Activated T-helper 1 cell treated with Interleukin-2 at 50 U/mL for 16 hours (primary cell): ENCODE data around the gene SUDS3.
"Not testable (repeated sequence)": the region's sequence is repeated elsewhere in the genome, so short reads cannot be mapped to it uniquely, and the experiment has no call there.

ENCODE experiments used
- DNase-seq: peaks from one replicate; pipeline ENCODE4 v3.0.0-alpha.2; 2020; ENCODE audit warnings: low read depth

Gene SUDS3

DNA sequence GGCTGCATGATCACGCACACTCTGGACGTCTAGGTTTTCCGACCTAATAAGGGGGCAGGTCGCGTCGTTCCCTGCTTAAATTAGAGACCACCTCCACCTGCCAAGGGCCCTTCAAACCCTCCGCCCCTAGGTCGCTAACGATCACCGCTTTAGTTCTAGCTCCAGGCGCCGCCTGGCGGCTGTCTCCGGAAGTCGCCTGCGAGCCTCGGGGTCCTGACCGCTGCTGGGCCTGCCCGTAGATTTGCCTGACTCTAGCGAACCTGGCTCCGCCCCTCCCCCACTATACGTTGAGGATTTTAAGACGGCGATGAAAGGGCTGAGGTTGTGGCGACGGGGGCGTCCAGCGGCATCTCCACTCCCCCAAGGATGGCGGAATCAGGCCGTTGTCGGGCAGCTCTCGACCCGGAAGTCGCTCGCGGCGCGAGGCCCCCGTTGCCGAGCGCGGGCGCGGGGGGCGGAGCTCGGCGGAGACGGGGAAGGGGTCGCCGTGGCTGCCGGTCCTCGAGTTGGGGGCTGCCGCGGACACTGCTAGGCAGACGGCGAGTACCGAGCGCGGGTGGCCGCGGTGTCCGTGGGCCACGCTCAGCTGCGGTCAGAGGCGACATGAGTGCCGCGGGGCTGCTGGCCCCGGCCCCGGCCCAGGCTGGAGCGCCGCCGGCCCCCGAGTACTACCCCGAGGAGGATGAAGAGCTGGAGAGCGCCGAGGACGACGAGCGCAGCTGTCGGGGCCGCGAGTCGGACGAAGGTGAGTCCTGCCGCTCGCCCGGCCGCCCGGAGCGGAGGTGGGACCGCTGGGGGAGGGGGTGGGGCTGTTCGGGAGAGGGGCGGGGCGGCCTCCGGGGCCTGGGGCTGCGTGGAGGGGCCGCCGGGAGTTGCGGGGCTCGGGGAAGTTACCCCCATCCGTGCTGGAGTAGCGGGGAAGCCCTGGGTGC, at the start of gene SUDS3:
TSS of gene SUDS3 (plus strand) at position 467 of the 932 bp plus-strand sequence. CDS start at position 604, 137 bp downstream.
- DNase-seq, result peak; percentile 89

- DNase-seq, result no peak
Observed at GRCh38 chr12:118326991-118327390, 49.4 kb upstream of the SUDS3 start.

DNA sequence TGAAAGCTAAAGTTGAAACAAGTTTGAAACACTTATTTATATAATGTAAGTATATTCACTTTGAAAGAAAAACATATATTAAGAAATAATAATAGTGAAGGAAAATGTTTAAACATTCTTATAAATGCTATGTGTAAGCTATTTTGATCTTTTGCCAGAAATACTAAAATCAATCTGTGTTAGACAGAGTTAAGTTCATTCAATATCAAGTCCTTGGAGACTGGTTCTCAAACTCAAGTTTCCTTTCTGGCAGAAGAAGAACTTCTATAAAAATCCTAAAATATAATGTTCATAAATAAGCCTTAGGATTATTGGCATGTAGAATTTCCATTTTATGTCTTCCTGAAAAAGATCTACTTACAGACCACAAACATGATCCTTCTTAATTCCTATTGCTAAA, 49.0 kb upstream of the SUDS3 start:
- no peak for DNase-seq

DNA sequence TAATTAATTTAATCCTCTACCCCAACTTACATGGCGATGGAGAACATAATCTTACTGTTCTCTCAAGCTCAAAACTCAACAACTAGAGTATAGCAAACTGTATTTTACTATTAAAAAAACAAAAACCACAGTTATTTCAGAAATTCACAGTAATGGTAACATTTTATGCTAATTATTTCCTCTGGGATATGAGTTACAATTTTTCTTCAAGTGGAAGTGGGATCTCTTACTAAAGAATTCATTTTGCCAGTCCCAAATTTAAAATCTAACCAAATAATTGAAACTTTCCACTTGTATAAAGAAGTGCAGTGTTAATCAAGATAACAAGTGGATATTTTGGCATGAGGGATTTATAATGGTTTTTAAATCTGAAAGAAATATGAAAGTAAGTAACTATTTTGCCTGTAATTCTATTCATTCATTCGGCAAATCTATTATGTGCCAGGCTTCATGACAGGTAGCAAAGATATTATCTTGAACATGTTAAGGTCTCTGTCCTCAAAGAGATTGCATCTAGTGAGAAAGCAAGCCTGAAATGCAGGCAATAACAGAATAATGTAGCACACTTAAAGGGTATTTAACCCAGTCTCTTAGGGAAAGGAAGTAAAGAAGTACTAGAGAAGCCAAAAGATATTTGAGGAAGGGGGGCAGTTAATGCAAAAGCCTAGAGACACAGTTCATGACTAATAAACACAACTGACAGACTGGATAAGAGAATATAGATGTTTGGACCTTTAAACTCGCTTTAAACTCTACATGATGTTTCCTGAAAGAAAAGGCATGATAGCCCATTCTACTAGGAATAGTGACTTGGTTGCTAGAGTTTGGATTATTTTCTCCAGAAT, 47.6 kb upstream of the SUDS3 start:
- DNase-seq, result no peak

DNA sequence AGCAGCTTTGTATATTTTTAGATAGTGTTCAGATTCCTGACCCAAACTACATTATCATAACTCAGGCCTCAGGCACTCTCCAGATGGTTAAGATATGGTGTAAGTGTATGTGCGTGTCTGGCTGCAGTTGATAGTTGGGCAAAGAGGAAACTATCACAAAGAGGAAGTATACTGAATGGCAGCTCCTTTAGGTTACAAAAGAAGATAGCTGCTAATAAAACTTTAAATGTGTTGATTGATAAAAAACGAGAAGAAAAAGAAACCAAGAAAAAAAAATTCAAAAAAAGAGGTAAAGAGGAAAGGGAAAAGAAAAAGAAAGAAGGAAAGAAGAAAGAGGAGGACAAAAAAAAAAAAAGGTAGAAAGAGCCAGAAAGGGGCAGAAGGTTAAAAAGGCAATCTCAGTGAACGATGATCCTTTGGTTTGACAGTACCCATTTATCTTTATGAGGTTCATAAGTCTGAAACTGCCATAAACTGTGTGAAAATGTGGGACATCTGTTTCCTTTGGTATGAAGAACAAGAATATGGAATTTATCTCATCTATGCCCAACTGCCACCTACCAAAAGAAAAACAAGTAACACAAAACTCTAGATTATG, 45.8 kb upstream of the SUDS3 start:
- no peak for DNase-seq

DNA sequence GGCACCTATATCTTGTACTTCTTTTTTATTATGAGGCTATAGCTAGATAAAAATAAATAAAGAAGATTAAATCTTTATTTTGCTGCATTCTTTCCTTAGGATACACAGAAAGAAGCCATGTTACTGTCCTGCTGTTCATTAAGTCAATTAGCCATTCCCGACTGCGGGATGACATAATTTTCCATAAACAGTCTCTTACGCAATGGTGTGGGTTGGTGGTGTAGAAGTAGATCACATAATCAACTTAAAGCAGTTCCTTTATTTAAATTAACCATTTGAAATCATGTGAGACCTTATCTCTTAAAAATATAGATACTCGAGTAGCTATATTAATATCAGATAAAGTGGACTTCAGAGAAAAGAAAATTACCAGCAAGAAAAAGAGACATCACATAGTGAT, 43.8 kb upstream of the SUDS3 start:
- no peak for DNase-seq

- DNase-seq, result no peak
Observed at GRCh38 chr12:118334241-118334640, 42.1 kb upstream of the SUDS3 start.

GRCh38 chr12:118334939-118335567, 41.3 kb upstream of the SUDS3 start:
- no peak for DNase-seq

- no peak for DNase-seq
Observed at GRCh38 chr12:118336123-118336522, 40.2 kb upstream of the SUDS3 start.

GRCh38 chr12:118337194-118337838, 39.0 kb upstream of the SUDS3 start:
- no peak for DNase-seq

DNA sequence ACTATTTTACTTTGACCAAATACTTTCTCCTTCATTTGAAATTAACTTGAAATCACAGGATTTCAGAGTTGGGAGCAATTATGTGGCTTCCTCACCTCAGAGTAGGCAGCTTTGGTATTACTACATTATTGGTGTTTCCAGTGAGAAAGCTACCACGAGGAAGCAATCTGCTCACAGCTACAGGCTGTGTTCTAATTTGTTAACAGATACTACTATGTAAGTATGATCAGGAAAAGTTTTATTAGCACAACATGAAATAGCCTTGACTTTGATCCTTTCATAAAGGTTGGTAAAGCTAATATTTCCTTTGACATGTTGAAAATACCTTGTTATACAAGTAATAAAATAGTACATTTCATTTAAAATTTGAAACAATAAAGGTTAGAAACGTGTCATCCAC, 34.3 kb upstream of the SUDS3 start:
- no peak for DNase-seq

DNA sequence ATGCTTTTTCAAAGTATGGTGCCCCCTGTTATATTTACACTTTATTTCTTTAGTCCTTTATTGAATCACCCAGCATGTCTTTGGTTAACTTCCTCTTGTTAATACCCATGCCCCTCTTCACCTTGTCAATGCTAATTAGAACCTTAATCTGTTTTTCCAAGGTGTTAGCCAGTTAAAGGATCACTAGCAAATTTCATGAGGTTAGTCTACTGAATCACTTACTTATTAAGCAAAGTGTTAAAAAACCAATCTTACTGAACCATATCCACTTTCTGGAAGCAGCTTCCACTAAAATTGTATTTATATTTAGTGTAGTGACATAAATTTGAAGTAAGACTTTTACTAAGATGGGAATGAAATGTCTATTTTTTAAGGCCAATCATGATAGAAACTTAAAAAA, 31.5 kb upstream of the SUDS3 start:
- no peak for DNase-seq

GRCh38 chr12:118345355-118345754, 31.0 kb upstream of the SUDS3 start:
- DNase-seq, result no peak

- DNase-seq, result no peak
Observed at GRCh38 chr12:118346895-118347294, 29.5 kb upstream of the SUDS3 start.

DNA sequence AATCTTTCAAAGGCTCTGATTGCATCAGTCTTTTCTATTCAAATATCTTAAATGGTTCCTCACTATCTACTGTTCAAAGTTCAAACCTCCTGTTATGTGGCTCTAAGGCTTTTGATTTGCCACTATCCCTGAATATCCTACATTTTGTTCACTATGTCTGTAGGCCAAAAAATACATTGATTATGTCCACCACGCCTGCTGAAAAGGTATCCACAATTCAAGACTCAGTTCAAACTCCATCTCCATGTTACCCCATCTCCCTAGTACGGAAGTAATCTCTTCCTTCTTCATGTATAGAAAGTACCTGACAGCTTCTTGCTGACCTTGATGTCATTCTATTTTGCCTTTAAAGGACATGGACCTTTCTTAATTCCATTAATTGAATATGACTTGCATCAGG, 28.4 kb upstream of the SUDS3 start:
- no peak for DNase-seq

GRCh38 chr12:118350908-118351559, 25.3 kb upstream of the SUDS3 start:
- no peak for DNase-seq

GRCh38 chr12:118353721-118354120, 22.6 kb upstream of the SUDS3 start:
- no peak for DNase-seq

- DNase-seq, result not testable (repeated sequence)
Observed at GRCh38 chr12:118354503-118354902, 21.9 kb upstream of the SUDS3 start.

DNA sequence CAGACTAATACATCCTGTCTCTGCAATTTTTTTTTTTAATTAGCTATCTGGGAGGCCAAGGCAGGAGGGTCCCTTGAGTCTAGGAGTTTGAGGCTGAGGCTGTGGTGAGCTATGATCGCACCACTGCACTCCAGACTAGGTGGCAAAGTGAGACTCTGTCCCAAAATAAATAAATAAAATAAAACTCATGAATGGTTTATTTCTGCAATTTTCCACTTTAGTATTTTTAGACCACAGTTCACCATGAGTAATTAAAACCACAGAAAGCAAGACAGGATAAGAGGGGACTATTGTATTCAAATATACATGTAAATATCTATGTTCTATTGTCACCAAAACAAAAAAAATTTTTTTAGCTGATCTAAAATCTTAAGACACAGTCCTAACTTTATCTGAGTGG, 21.5 kb upstream of the SUDS3 start:
- no peak for DNase-seq

DNA sequence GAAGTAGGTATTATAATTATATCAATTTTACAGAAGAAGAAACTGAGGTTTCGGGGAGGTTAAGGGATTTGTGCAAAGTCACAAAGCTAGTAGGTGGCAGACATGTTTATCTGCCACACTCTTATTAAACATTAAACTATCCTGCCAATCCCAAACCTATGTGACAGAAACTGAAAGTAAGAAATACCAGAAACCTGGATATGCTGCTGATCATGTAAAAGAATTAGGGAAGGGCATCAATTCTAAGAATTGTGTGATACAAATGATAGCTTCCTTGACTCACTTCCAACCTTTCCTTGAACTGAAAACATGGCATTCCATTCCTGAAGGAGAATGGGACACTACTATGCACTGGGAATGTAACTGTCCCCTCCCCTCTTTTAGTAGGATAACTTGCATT, 20.5 kb upstream of the SUDS3 start:
- DNase-seq, result no peak

DNA sequence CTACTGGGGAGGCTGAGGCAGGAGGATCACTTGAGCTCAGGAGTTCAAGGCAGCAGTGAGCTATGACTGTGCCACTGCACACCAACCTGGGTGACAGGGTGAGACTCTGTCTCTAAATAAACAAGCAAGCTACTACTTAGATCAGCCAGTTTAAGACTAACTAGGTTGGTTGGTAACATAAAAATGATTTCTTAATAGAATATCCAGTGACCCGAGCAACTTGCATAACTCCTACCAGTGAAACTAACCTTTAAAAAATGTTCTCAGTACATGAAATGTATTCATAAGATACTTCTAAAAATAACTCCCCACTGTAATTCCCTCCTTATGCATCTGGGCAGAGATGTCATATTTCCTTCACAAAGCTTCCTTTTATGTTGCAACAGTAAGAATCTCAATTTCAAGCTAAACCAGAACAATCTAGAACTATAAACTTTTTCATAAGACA, 19.5 kb upstream of the SUDS3 start:
- DNase-seq, result no peak
